Fibroblast of pulmonary artery (primary cell): Measurements from ENCODE around the gene CASP2.
A peak's percentile ranks its signal among the peaks of the same experiment; 100 is the strongest.
"Not testable (repeated sequence)": the region's sequence is repeated elsewhere in the genome, so short reads cannot be mapped to it uniquely, and the experiment has no call there.

Experiments
- DNase-seq: peaks from one replicate; pipeline ENCODE4 v3.0.0-alpha.2; 2010; ENCODE audit warnings: low read depth
- H3K4me3 ChIP-seq: replicated peaks from 2 replicates; pipeline ENCODE4 v1.5.1; 2011; ENCODE audit warnings: low read depth, mild to moderate bottlenecking, control low read depth, low read length, moderate library complexity
- CTCF ChIP-seq: IDR thresholded peaks from 2 replicates; pipeline ENCODE4 v1.5.1; 2011; ENCODE audit warnings: mild to moderate bottlenecking, control low read depth, low read length, inconsistent platforms; ENCODE audit errors: missing control alignments

Gene CASP2

GRCh38 chr7:143263266-143264195 is 24.6 kb upstream of the CASP2 start, which contains the start of gene GSTK1:
GSTK1 (plus strand) TSS chr7:143263441; CDS start chr7:143263514, 73 bp downstream.
- no peak for TF ChIP-seq CTCF
- H3K4me3 ChIP-seq, result peak within 1 kb of the TSS; percentile 91
- peak; percentile 69 for DNase-seq

GRCh38 chr7:143264196-143264568 is 24.0 kb upstream of the CASP2 start:
- DNase-seq, result not testable (repeated sequence)
- peak overlapping the region; percentile 91 for H3K4me3 ChIP-seq

- no peak overlapping the region for H3K4me3 ChIP-seq
- no peak for DNase-seq
- no peak for TF ChIP-seq CTCF
Observed at GRCh38 chr7:143265017-143265693, 23.0 kb upstream of the CASP2 start.

- no peak for TF ChIP-seq CTCF
- no peak for DNase-seq
- H3K4me3 ChIP-seq, result no peak overlapping the region
Observed at GRCh38 chr7:143269251-143269650, 18.9 kb upstream of the CASP2 start.

- no peak for TF ChIP-seq CTCF
- no peak overlapping the region for H3K4me3 ChIP-seq
- no peak for DNase-seq
Observed at GRCh38 chr7:143271240-143271639, 16.9 kb upstream of the CASP2 start.

GRCh38 chr7:143272871-143273270 is 15.3 kb upstream of the CASP2 start:
- TF ChIP-seq CTCF, result no peak
- H3K4me3 ChIP-seq, result no peak overlapping the region
- DNase-seq, result no peak
